Astrocyte (in vitro differentiated cells and primary cell): ENCODE data around the gene RYR2. TPM values are rescaled to one million over a fixed set of nuclear protein-coding genes. Genes with fewer than 3 reads are reported as not detected.

Experiments
- DNase-seq: peaks from one replicate; pipeline ENCODE4 v3.0.0-alpha.2; 2010; ENCODE audit warnings: low read depth
- FAIRE-seq: peaks from 2 replicates; lab custom pipeline; 2011; peaks lifted over from hg19 to GRCh38; lab: Jason Lieb, UNC
- H2AFZ ChIP-seq: 2 replicates; pipeline ENCODE4 v1.6.0; 2012; ENCODE audit warnings: low read depth, low read length, inconsistent platforms
- H3K27ac ChIP-seq: 2 replicates; pipeline ENCODE4 v1.5.1; 2011; ENCODE audit warnings: low read depth, low read length, inconsistent platforms
- H3K27me3 ChIP-seq: 2 replicates; pipeline ENCODE4 v1.6.0; 2011; ENCODE audit warnings: low read length, inconsistent platforms; ENCODE audit not compliant: insufficient read depth
- H3K36me3 ChIP-seq: 2 replicates; pipeline ENCODE4 v1.5.1; 2011; ENCODE audit warnings: low read length, inconsistent platforms; ENCODE audit not compliant: insufficient read depth
- H3K4me1 ChIP-seq: 2 replicates; pipeline ENCODE4 v1.5.1; 2011; ENCODE audit warnings: low read length, inconsistent platforms; ENCODE audit not compliant: insufficient read depth
- H3K4me2 ChIP-seq: 2 replicates; pipeline ENCODE4 v1.6.0; 2012; ENCODE audit warnings: low read length, inconsistent platforms
- H3K4me3 ChIP-seq: 2 replicates; pipeline ENCODE4 v1.5.1; 2011; ENCODE audit warnings: low read depth, mild to moderate bottlenecking, low read length, inconsistent platforms; ENCODE audit not compliant: insufficient read depth
- H3K79me2 ChIP-seq: 2 replicates; pipeline ENCODE4 v1.6.0; 2012; ENCODE audit warnings: mild to moderate bottlenecking, low read length, inconsistent platforms; ENCODE audit not compliant: insufficient read depth
- H3K9ac ChIP-seq: 2 replicates; pipeline ENCODE4 v1.6.0; 2012; ENCODE audit warnings: mild to moderate bottlenecking, low read length, inconsistent platforms
- H3K9me3 ChIP-seq: 2 replicates; pipeline ENCODE4 v1.5.1; 2012; ENCODE audit warnings: low read depth, mild to moderate bottlenecking, low read length, inconsistent platforms; ENCODE audit not compliant: insufficient read depth
- H4K20me1 ChIP-seq: 2 replicates; pipeline ENCODE4 v1.6.0; 2012; ENCODE audit warnings: low read length, inconsistent platforms; ENCODE audit not compliant: insufficient read depth
- H3K27ac Mint-ChIP-seq: one replicate; pipeline ENCODE4 v1.8.0; 2021; ENCODE audit warnings: mild to moderate bottlenecking, mixed read lengths; ENCODE audit not compliant: unreplicated experiment
- H3K27me3 Mint-ChIP-seq: one replicate; pipeline ENCODE4 v1.8.0; 2021; ENCODE audit warnings: low read depth, mixed read lengths; ENCODE audit not compliant: unreplicated experiment
- H3K36me3 Mint-ChIP-seq: one replicate; pipeline ENCODE4 v1.8.0; 2021; ENCODE audit warnings: low read depth, mixed read lengths; ENCODE audit not compliant: unreplicated experiment
- H3K4me1 Mint-ChIP-seq: one replicate; pipeline ENCODE4 v1.8.0; 2021; ENCODE audit warnings: low read depth, mixed read lengths; ENCODE audit not compliant: unreplicated experiment
- H3K4me3 Mint-ChIP-seq: one replicate; pipeline ENCODE4 v1.8.0; 2021; ENCODE audit warnings: mild to moderate bottlenecking, moderate library complexity, mixed read lengths; ENCODE audit not compliant: unreplicated experiment
- H3K9me3 Mint-ChIP-seq: one replicate; pipeline ENCODE4 v1.8.0; 2021; ENCODE audit warnings: mild to moderate bottlenecking, mixed read lengths; ENCODE audit not compliant: unreplicated experiment
- CTCF ChIP-seq: IDR thresholded peaks from 2 replicates; pipeline ENCODE4 v1.5.1; 2011; ENCODE audit warnings: low read depth, mild to moderate bottlenecking, inconsistent platforms, low read length, moderate library complexity; ENCODE audit not compliant: insufficient read depth
- EZH2 ChIP-seq: IDR thresholded peaks from 2 replicates; pipeline ENCODE4 v1.6.1; 2012; ENCODE audit warnings: mild to moderate bottlenecking, low read length, inconsistent platforms; ENCODE audit not compliant: insufficient read depth
- total RNA-seq: library from RNA; stranded (reverse); gene quantifications from 2 replicates; pipeline ENCODE4 v1.2.1, GENCODE V29; 2021

The RYR2 gene
- total RNA-seq, 1 donor from 2014 or later: 0.30 TPM

GRCh38 chr1:237112663-237113062, 70.7 kb downstream of the RYR2 start:
- no peaks in the 10 kb centered on the region for H3K79me2 ChIP-seq
- no peaks in the 10 kb centered on the region for H3K27me3 ChIP-seq
- H3K9me3 ChIP-seq: peaks cover 4% of the 10 kb centered on the region
- Mint-ChIP-seq H3K9me3 (no peaks in the 10 kb centered on the region), H3K4me1 (no peaks in the 10 kb centered on the region), H3K4me3 (no peak overlapping the region), H3K36me3 (no peaks in the 10 kb centered on the region), H3K27ac (no peak overlapping the region), H3K27me3 (peaks cover 6% of the 10 kb centered on the region)
- no peak overlapping the region for H3K4me3 ChIP-seq
- no peak for DNase-seq
- H3K4me1 ChIP-seq: no peaks in the 10 kb centered on the region
- H3K27ac ChIP-seq: no peak overlapping the region
- TF ChIP-seq CTCF: no peak
- TF ChIP-seq EZH2: no peak
- H4K20me1 ChIP-seq: no peaks in the 10 kb centered on the region
- H3K4me2 ChIP-seq: no peak overlapping the region
- FAIRE-seq: no peak
- no peak overlapping the region for H2AFZ ChIP-seq
- no peaks in the 10 kb centered on the region for H3K36me3 ChIP-seq
- H3K9ac ChIP-seq: no peak overlapping the region

- FAIRE-seq: no peak
- TF ChIP-seq CTCF: no peak
- TF ChIP-seq EZH2: no peak
- Mint-ChIP-seq H3K9me3 (no peaks in the 10 kb centered on the region), H3K27me3 (peaks cover 1% of the 10 kb centered on the region), H3K4me1 (no peaks in the 10 kb centered on the region), H3K4me3 (no peak overlapping the region), H3K27ac (no peak overlapping the region), H3K36me3 (no peaks in the 10 kb centered on the region)
- DNase-seq: no peak
- no peaks in the 10 kb centered on the region for H3K27me3 ChIP-seq
- H3K9ac ChIP-seq: no peak overlapping the region
- no peak overlapping the region for H2AFZ ChIP-seq
- H3K9me3 ChIP-seq: peaks cover 11% of the 10 kb centered on the region
- no peak overlapping the region for H3K27ac ChIP-seq
- no peak overlapping the region for H3K4me3 ChIP-seq
- H3K4me1 ChIP-seq: no peaks in the 10 kb centered on the region
- no peak overlapping the region for H3K4me2 ChIP-seq
- no peaks in the 10 kb centered on the region for H4K20me1 ChIP-seq
- H3K36me3 ChIP-seq: no peaks in the 10 kb centered on the region
- H3K79me2 ChIP-seq: no peaks in the 10 kb centered on the region
These were observed 73.1 kb downstream of the RYR2 start for GRCh38 chr1:237115035-237115434.

- Histone ChIP-seq H3K27ac (no peak overlapping the region), H3K4me1 (no peaks in the 10 kb centered on the region), H3K4me3 (no peak overlapping the region), H3K36me3 (no peaks in the 10 kb centered on the region), H3K9me3 (peaks cover 7% of the 10 kb centered on the region), H3K79me2 (no peaks in the 10 kb centered on the region), H3K9ac (no peak overlapping the region), H3K4me2 (no peak overlapping the region), H3K27me3 (no peaks in the 10 kb centered on the region), H2AFZ (no peak overlapping the region), H4K20me1 (no peaks in the 10 kb centered on the region)
- Mint-ChIP-seq H3K4me3 (no peak overlapping the region), H3K4me1 (no peaks in the 10 kb centered on the region), H3K9me3 (no peaks in the 10 kb centered on the region), H3K27me3 (no peaks in the 10 kb centered on the region), H3K36me3 (no peaks in the 10 kb centered on the region), H3K27ac (no peak overlapping the region)
- DNase-seq: no peak
- FAIRE-seq: no peak
- TF ChIP-seq EZH2: no peak
These were observed 77.1 kb downstream of the RYR2 start for GRCh38 chr1:237119091-237119490.
